GM18502 (cell line): Measurements from ENCODE around the gene CCNYL1.

ENCODE experiments used
- ATAC-seq: cut with Tn5 transposase; IDR thresholded peaks from one replicate; pipeline ENCODE4 v1.9.1; 2021; ENCODE audit warnings: mild to moderate bottlenecking; ENCODE audit not compliant: unreplicated experiment, poor library complexity

Gene CCNYL1

DNA sequence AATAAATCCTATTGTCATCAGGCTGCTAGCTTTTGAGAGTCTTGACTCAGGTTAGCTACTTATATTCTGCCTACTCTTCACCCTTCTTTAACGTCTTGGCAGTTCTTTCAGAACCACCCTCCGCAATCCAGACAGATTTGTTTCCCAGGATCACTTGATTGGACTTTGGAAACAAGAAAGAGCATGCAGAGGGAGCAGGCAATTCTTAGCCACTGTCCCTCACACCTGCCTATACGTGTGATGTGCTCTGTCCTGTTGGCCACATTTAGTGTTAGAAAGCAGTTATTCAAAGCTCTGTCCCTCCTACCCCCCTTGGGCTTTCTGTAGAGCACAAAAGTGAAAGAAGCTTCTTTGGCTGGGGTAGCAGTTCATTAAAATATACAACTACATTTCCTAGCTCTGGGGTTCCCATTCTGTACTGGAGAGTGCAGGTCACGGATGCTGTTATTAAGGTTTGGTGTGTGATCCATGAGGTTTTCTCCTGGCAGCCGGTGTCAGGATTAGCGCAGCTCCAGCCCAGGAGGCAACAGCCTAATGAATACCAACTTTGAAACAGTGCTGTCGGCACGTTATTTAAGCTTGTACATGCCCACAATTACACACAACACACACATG lies 52.0 kb downstream of the CCNYL1 start:
- ATAC-seq = no peak

DNA sequence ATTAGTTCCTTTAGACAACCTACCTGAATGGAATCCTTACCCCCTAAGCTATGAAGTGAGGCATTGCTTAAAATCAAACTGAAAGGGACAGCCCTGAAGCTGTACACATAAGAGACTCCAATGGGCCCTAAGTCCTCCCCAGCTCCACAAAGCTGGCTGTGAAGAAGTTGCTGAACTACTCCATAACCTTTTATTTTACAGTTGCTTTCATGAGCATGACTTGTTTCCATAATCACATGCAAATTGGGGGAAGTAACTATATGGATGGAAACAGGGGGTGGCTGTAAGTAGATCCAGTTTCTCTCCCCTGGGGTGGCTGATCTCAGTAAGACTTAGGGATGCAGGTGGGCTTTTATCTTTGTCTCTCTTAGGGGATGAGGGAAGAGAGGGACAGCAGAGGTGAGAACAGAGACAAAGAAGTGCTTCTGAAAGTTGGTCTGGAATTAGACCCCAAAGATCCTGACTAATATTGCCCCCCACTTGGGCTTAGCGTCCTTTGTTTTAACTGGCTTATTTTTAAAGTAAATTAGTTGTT lies 52.7 kb downstream of the CCNYL1 start:
- ATAC-seq = no peak

DNA sequence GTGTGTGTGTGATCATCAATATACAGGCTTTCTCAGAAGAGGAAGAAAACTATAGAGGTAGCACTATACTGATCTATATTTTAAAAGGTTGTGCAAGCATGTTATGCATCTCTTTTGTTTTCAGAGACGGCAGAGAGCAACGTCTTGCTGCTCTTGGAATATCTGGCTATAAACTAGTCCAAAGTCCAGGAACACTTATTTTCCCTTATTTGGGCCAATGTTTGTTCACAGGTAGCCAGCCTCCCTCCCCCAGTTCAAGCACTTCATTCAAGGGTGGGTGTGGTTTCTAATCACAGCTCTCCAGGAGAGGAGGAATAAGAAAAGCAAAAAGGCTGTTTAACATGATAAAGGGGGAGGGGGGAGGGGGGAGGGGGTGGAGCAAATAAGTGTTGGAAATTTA lies 54.1 kb downstream of the CCNYL1 start:
- ATAC-seq = no peak

DNA sequence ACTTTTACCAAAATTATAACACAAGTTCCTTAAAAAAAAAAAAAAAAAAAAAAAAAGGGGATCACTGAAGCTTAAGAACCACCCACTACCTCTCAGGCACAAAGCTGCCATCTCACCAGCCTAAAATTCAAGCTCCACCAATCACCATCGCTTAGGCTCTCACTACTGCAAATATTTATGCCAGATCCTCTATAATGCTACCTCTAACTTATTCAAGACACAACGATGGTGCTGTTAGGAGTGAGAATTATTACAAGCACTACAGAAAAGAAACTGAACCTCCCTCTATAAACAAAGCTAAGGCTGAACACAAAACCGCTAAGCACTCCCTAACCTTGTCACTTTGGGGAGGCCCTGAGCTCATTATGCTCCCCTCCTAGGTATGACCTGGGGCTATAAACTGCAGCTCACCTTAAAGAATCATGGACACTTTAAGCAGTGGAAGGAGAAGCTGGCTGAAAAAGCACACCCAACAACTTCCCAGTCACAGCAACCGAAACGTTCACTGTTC lies 54.7 kb downstream of the CCNYL1 start:
- ATAC-seq = no peak

DNA sequence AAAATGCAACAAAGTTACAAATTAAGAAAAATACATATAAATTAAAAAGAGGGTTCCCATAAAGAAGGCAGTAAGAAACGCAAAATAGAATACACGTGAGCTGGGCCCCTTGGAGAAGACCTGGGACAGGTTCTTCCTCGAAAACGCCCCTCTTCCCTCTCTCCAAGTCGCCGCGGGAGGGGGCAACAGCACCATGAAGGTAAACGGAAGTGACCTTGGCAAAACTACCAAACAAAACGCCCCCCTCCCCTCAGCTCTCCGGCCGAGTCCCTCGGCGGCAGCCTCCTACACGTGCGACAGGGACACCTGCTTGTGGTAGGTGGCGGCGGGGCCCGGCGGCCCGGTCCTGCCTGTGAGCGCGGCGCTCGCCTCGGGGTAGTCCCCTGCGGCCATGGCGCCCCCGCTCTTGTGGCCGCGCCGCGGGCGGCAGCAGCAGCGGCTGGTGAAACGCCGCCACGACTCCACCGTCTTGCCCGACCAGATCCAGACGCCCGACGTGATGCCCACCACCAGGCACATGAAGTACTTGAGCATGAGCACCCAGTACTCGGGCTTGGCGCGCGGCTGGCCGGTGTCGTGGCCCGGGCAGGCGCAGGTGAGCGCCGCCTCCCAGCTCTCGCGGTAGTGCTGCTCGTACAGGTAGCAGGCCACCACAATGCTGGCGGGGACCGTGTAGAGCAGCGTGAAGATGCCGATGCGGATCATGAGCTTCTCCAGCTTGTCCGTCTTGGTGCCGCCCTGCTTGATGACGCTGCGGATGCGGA lies 55.4 kb downstream of the CCNYL1 start:
- ATAC-seq = no peak

DNA sequence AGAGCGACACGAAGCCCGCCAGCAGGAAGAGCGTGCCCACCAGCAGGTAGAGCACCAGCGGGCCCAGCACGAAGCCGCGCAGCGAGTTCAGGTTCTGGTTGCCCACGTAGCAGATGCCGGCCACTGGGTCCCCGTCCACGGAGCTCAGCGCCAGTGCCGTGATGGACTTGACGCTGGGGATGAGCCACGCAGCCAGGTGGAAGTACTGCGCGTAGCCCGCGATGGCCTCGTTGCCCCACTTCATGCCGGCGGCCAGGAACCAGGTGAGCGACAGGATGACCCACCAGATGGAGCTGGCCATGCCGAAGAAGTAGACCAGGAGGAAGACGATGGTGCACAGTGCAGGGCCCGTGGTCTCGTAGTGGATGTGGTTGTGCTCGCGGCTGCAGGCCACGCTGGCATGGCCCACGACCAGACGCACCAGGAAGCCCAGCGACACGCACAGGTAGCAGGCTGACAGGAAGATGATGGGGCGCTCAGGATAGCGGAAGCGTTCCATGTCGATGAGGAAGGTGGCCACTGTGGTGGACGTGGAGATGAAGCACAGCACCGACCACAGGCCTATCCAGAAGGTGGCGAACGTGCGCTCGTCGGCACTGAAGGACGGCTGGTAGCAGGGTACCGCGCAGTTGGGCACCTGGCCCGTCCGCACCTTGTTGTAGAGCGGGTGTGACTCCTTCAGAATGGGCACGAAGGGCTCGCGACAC lies 56.2 kb downstream of the CCNYL1 start:
- no peak for ATAC-seq

DNA sequence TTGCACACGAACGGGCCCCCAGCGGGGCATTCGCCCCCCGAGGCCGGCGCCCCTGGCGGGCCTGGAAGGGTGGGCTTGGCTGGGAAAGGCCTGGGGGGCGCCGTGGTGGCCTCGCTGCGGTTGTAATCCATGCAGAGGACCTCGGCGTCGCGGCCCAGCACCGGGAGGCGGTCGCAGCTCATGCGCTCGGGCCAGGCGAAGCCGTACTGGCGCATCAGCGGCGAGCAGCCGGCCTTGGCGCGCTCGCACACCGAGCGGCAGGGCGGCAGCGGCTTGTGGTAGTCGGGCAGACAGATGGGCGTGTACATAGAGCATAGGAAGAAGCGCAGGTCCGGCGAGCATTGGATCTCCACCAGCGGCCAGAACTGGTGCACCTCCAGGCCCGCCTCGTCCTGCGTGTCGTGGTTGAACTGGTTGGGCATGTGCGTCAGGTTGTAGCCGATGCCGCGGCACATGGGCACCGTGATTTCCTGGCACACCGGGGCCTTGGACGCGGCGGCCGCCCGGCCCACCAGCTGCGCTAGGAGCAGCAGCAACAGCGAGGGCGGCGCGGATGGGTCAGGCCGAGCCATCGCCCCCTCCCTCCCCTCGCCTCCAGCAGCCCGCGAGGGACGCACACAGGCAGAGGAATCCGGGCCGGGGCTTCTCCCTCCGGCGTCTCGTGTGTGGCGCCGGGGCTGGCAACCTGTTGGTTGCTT lies 56.9 kb downstream of the CCNYL1 start:
- peak; percentile 19 for ATAC-seq

DNA sequence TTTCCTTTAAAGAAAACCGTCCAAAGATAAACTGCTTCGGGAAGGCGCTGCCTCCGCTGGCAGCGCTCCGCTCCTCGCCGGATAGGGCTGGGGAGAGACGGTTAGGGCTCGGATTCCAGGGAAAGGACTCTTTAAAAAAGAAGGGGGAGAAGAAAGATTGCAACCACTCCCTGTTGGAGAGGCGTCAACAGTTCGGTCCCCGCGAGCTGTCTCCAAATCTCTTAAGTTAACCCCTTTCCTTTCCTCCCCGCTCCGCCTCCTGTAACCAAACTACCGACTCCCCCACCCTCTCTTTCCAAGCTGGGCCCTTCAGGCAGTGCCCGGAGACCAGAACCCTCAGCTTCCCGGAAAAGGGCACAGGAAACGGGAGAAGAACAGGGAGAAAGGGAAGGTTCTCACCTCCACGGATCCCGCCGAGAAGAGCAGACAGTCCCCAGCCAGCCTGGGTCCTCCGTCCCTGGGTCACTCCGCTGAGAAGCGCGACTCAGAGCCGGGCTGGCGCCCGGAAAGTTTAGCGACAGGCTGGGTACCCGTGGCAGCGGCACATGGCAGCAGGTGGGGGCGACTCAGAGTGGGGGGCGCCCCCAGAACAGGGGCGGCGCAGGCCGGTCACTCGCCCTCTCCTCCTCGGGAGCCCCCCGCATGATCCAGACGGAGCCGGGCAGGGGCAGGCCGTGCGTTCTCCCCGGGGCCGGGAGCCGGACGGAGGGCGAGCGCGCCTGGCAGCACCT lies 57.6 kb downstream of the CCNYL1 start:
- ATAC-seq = peak; percentile 19

DNA sequence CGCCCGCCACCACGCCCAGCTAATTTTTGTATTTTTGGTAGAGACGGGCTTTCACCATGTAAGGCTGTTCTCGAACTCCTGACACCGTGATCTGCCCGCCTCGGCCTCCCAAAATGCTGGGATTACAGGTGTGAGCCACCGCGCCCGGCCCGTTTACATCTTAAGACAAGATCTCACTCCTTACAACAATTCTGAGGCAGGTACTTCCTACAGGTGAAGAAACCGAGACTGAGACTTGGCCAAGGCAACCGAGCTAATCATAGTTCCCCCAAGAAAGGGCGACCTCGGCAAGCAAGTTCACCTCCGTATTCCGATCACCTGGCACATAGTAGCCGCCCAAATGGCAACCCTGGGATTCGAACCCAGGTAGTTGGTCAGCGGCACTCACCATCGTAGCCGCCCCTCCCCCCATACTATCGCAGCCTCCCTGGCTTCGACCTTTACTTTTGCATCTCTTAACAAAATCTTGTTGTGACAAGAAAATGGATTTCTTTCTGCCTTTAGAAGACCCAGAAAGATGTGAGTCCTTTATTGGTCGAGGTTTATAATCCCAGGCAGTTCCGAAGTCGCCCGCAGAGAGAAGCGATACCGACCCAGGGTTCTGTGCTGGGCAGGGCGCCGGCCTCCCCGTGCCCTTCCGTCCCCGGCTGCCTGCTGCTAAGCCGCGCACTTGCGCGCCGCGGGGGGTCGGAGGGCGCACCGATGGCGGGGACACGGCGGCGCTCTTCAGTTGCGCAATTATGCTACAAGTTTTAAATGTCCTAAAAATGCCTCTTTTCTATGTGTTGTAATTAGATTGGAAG lies 59.4 kb downstream of the CCNYL1 start:
- ATAC-seq = no peak

DNA sequence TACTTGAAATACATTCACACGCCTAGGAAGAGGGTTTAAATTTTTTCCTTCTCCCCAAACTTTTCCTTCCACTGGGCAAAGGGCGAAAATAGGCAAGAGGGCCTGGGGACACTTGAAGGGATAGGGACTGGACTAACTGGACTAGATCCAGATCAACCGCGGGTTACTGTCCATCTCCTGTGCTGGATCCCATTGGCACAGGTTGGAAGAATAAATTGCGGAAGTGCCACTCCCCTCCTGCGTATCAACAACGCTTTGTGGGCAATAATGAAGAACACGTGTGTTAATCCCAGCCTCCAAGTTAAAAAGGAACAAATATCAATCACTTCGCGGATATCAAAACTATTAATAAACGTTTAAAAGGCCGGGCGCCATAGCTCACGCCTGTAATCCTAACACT lies 60.0 kb downstream of the CCNYL1 start:
- no peak for ATAC-seq

DNA sequence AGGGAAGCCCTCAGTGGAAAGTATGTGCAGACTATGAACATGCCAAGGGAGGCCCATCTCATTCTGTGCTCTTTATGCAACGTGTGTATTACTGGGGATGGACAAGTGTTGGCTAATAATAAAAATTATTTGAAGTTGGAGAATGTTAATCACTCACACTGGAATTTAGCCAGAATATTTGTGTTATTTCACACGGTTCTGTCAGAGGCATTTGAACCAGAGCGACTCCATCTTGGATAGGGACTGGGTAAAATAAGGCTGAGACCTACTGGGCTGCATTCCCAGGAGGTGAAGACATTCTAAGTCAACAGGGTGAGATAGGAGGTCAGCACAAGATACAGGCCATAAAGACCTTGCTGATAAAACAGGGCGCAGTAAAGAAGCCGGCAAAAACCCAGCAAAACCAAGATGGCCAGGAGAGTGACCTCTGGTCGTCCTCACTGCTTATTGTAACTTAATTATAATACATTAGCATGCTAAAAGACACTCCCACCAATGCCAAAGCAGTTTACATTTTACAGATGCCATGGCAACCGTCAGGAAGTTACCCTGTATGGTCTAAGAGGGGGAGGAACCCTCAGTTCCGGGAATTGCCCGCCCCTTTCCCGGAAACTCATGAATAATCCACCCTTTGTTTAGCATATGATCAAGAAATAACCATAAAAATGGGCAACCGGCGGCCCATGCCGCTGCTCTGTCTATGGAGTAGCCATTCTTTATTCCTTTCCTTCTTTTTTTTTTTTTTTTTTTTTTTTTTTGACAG lies 60.8 kb downstream of the CCNYL1 start:
- no peak for ATAC-seq

DNA sequence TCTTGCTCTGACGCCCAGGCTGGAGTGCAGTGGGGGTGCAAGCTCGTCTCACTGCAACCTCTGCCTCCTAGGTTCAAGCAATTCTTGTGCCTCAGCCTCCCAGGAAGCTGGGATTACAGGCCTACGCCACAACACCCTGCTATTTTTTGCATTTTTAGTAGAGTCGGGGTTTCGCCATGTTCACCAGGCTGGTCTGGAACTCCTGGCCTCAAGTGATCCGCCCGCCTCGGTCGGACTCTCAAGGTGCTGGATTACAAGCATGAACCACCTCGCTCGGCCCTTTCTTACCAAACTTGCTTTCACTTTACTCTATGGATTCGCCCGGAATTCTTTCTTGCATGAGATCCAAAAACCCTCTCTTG lies 61.4 kb downstream of the CCNYL1 start:
- no peak for ATAC-seq

DNA sequence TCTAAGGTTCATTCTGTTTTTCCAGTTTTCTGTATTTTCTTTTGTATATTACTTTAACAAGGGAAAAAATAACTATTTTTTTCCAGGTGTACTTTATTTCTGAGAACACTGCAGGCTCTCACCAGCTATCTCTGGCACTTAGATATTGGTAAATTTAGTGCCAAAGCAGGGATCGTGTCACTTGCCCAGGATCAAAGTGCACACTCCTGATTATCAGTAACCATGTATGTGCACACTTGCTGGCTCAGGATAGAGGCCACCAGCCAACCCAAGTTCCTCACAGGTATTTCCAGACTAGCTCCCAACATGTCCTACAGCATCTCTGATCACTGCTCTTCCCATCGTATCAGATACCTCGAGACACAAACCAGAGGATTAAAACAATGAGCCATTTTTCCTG lies 64.0 kb downstream of the CCNYL1 start:
- ATAC-seq = no peak

DNA sequence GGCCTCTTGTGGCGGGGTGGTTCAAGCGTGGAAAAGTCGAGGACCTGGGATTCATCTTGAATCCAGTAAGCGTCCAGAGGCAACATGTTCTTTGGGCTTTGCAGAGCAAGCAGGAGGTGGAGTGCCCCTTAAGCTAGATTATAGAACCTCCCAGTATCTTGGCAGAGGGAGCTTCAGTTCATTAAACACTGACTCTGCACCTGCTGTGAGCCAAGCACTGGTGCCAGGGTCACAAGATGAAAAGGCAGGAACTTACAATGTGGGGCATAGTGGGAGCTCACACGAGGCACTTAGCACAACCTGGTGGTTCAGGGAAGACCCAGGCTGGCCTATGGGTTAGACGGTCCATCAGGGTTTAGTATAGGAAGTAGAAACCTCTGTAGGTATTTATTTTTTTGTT lies 65.7 kb downstream of the CCNYL1 start:
- ATAC-seq = no peak

DNA sequence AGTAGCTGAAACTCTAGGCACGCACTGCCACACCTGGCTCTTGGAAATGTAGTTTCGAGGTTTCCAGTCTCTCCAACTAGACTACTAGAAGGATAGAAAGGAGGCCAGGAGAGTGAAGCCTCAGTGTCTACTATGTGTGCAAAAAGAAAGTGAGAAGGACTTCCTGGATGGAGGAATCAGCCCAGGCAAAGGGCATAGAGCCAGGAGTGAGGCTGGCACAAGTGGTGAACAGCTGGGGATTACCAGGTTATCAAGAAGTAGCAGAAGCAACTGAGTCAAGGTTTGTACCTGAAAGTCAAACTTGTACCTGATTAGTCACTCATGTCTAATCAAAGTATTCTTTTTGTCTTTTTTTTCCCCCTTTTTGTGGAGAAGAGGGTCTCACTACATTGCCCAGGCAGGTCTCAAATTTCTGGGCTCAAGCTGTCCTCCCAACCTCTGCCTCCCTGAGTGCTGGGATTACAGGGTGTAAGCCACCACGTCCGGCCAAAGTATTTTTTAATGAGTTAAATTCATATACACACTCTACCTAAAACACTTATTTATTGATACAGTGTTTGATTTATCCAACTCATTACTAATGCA lies 67.0 kb downstream of the CCNYL1 start:
- no peak for ATAC-seq

DNA sequence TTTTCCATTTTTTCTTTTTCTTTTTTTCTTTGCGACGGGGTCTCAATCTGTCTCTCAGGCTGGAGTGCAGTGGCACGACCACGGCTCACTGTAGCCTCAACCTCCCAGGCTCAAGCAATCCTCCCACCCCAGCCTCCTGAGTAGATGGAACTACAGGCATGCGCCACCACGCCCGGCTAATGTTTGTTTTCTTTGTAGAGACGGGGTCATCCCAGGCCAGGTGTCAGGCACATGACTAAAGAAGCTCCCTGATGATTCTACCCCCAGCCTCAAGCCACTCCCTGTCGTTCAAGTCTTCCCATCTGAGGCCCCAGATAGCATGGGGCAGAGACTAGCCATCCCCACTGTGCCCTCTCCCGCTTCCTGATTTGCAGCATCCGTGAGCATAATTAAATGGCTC lies 68.1 kb downstream of the CCNYL1 start:
- no peak for ATAC-seq

DNA sequence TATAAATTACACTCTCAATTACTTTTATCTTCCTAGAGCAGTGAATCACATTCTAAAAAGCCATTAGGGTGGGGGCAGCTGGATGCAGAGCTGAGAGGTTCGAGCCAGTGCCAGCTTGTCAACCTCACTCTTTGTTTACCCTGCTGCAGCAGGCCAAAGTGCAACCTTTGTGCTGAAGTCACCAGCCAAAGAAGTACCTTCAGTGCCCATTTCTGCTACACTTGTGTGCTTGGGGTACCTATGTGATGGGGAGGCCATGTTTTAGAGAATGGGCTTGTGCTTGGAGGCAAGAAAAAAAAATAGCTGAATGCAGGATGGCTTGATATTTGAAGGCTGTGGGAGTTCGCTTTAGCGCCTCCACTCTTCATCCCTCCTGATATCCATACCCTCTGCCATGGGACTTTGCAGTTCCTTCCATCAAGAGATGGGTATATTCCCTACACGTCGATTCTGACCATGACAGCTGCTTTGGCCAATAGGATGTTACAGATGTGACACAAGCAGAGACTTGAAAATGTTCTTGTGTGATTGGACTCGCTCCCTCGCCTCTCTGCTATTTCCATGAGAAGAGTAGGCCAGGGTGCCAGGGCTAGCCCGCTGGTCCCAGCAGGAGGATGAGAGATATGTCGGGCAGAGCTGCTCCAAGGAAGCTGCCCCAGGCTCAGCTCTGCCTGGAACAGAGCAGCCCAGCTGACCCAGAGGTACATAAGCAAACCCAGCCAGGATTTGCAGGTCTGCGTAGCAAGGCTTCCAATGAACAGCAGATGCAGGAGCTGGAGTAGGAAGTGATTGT lies 71.0 kb downstream of the CCNYL1 start:
- no peak for ATAC-seq
